Lower leg skin (tissue), 3 donors: ENCODE results near the gene NUDT8.
"Not testable (repeated sequence)": the region's sequence is repeated elsewhere in the genome, so short reads cannot be mapped to it uniquely, and the experiment has no call there.

ENCODE experiments used
- POLR2A ChIP-seq, 2 donors: fragments of 450-650 bp; IDR thresholded peaks; one replicate each; pipeline ENCODE4 v1.6.1; 2016 to 2017; ENCODE audit warnings: antibody characterized with exemption in 2 of 2, mild to moderate bottlenecking in 1 of 2, moderate library complexity in 1 of 2
- TF ChIP-seq, protein P1 (sequence below), 3 donors: fragments of 450-650 bp; IDR thresholded peaks; one replicate each; pipeline ENCODE4 v1.5.1; 2016; ENCODE audit warnings: antibody characterized with exemption in 3 of 3, mild to moderate bottlenecking in 3 of 3, moderate library complexity in 2 of 3

DNA sequence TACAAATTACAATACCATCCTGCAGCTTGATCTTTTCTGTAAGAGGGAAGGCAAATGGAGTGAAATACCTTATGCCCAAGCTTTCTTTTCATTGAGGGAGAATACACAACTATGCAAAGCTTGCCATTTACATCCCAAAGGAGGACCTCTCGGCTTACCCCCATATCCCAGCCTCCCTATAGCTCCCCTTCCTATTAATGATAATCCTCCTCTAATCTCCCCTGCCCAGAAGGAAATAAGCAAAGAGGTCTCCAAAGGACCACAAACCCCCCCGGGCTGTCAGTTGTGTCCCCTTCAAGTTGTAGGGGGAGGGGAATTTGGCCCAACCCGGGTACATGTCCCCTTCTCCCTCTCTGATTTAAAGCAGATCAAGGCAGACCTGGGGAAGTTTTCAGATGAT is 7.8 kb downstream of the NUDT8 start:
- TF ChIP-seq, protein P1, sequence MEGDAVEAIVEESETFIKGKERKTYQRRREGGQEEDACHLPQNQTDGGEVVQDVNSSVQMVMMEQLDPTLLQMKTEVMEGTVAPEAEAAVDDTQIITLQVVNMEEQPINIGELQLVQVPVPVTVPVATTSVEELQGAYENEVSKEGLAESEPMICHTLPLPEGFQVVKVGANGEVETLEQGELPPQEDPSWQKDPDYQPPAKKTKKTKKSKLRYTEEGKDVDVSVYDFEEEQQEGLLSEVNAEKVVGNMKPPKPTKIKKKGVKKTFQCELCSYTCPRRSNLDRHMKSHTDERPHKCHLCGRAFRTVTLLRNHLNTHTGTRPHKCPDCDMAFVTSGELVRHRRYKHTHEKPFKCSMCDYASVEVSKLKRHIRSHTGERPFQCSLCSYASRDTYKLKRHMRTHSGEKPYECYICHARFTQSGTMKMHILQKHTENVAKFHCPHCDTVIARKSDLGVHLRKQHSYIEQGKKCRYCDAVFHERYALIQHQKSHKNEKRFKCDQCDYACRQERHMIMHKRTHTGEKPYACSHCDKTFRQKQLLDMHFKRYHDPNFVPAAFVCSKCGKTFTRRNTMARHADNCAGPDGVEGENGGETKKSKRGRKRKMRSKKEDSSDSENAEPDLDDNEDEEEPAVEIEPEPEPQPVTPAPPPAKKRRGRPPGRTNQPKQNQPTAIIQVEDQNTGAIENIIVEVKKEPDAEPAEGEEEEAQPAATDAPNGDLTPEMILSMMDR (IDR thresholded peaks at IDR 0.05) = not testable (repeated sequence)
- not testable (repeated sequence) for TF ChIP-seq POLR2A (IDR thresholded peaks at IDR 0.05)
